Lower leg skin (tissue), 4 donors: Measurements from ENCODE around the gene FMR1NB. TPM values are rescaled to one million over a fixed set of nuclear protein-coding genes. Genes with fewer than 3 reads are reported as not detected.

Experiments
- DNase-seq, 2 donors: peaks; one replicate each; pipeline ENCODE4 v3.0.0-alpha.2; 2019; ENCODE audit warnings: low spot score in 2 of 2
- H3K4me3 ChIP-seq: fragments of 200-600 bp; sonication (generic); 2 replicates; pipeline ENCODE4 v1.5.1; 2017; ENCODE audit warnings: mild to moderate bottlenecking, low read depth; ENCODE audit not compliant: poor library complexity, severe bottlenecking
- POLR2A ChIP-seq, 2 donors: fragments of 450-650 bp; IDR thresholded peaks; one replicate each; pipeline ENCODE4 v1.6.1; 2016 to 2017; ENCODE audit warnings: antibody characterized with exemption in 2 of 2, mild to moderate bottlenecking in 1 of 2, moderate library complexity in 1 of 2
- WGBS, 2 donors: methylation state at CpG; one replicate each; pipeline ENCODE4 v1.1.5; 2018; 5-methylcytosine and 5-hydroxymethylcytosine counted together
- intact Hi-C: fragments of 100-400 bp; cut with DNase I; formaldehyde crosslinking; loops from one replicate; pipeline ENCODE4 v1.15.0; 2023; ENCODE audit warnings: low total_unique reads
- total RNA-seq, 4 donors: library from RNA; depleted of rRNA; stranded (reverse); fragments of >200 nt; gene quantifications; one replicate each; pipeline ENCODE4 v1.1.0, GENCODE V29; 2016
- TF ChIP-seq, protein P1 (sequence below), 3 donors: fragments of 450-650 bp; IDR thresholded peaks; one replicate each; pipeline ENCODE4 v1.5.1; 2016; ENCODE audit warnings: antibody characterized with exemption in 3 of 3, mild to moderate bottlenecking in 3 of 3, moderate library complexity in 2 of 3

The FMR1NB gene
- total RNA-seq, 4 donors from 2014 or later, result not detected

DNA sequence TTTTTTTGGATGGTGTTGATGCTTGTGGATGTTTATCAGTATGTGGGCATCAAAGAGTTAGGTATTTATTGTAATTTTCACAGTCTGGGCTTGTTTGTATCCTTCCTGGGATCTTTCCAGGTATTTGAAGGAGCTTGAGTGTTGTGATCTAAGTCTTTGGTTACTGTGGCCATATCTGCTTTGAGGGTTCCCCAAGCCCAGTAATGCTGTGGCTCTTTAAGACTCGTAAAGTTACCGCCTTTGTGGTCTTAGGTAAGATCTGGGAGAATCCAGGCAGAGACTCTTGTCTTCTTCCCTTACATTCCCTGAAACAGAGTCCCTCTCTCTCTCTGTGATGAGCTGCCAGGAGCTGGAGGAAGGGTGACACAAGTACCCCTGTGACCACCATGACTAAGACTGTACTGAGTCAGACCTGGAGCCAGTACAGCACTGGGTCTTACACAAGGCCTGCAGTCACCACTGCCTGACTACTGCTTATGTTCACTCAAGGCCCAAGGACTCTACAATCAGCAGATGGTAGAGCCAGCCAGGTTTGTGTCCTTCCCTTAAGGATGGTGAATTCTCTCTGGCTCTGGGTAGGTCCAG, 62.2 kb downstream of the FMR1NB start:
- H3K4me3 ChIP-seq, result no peak overlapping the region
- 42 to 77% methylated on average over 2 of the region's 2 CpGs for WGBS, 2 donors
- no peak for DNase-seq
- TF ChIP-seq, protein P1, sequence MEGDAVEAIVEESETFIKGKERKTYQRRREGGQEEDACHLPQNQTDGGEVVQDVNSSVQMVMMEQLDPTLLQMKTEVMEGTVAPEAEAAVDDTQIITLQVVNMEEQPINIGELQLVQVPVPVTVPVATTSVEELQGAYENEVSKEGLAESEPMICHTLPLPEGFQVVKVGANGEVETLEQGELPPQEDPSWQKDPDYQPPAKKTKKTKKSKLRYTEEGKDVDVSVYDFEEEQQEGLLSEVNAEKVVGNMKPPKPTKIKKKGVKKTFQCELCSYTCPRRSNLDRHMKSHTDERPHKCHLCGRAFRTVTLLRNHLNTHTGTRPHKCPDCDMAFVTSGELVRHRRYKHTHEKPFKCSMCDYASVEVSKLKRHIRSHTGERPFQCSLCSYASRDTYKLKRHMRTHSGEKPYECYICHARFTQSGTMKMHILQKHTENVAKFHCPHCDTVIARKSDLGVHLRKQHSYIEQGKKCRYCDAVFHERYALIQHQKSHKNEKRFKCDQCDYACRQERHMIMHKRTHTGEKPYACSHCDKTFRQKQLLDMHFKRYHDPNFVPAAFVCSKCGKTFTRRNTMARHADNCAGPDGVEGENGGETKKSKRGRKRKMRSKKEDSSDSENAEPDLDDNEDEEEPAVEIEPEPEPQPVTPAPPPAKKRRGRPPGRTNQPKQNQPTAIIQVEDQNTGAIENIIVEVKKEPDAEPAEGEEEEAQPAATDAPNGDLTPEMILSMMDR (IDR thresholded peaks at IDR 0.05), result no peak
- no peak for TF ChIP-seq POLR2A (IDR thresholded peaks at IDR 0.05)
- intact Hi-C loops, result no loop called here

DNA sequence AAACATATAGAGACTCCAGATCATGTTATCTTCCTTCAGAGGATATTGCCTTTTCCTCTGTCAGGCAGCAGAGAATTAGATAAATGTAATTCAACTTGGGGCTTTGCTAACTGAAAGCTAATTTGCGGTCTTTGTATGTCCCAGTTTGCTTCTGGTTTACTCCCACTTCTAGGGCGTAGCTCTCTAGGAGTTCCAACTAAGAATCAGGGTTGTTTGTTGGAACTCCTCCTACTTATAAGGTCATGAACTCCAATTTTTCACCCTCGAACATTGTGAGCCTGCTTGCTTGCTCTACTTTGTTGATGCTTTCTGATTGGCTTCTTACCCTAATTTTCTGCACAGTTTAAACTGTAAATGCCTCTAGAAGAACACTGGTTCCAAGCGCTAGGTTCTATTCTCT, 66.1 kb downstream of the FMR1NB start:
- 44 to 50% methylated on average over 4 of the region's 4 CpGs for WGBS, 2 donors
- intact Hi-C loops, result no loop called here
- DNase-seq, result no peak
- H3K4me3 ChIP-seq, result no peak overlapping the region
- no peak for TF ChIP-seq POLR2A (IDR thresholded peaks at IDR 0.05)
- TF ChIP-seq, protein P1 (IDR thresholded peaks at IDR 0.05), result no peak

DNA sequence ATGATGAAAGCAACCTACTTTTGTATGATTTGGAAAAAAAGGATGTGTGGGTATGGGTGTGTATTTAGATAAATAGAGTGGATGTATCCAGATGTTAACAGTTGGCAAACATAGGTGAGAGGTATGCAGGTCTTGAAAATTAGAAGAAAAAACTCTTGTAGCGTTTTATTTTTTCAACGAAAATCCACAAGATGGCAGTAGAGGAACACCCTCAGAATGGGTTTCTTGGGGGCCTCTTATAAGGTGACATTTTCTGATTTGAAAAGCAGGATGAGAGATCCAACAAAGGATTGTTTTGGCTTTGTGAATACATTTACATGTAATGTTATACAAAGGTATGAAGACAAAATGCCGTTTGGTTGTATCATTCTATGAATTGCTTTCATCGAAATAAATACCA, 68.3 kb downstream of the FMR1NB start:
- WGBS, 2 donors, result 26 to 27% methylated on average over 4 of the region's 4 CpGs
- no peak for DNase-seq
- intact Hi-C loops, result no loop called here
- no peak overlapping the region for H3K4me3 ChIP-seq
- TF ChIP-seq, protein P1 (IDR thresholded peaks at IDR 0.05), result no peak

DNA sequence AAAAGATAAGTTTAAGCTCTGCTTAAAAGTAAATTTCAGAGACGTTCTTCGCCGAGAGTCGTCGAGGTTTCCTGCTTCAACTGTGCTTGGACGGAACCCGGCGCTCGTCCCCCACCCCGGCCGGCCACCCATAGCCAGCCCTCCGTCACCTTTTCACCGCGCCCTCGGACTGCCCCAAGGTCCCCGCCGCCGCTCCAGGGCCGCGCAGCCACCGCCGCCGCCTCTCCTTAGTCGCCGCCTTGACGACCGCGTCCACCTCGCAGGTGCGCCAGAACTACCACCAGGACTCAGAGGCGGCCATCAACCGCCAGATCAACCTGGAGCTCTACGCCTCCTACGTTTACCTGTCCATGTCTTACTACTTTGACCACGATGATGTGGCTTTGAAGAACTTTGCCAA, 70.8 kb downstream of the FMR1NB start:
- no peak for DNase-seq
- H3K4me3 ChIP-seq, result no peak overlapping the region
- 85 to 97% methylated on average over 35 of the region's 35 CpGs for WGBS, 2 donors
- TF ChIP-seq POLR2A (IDR thresholded peaks at IDR 0.05), result no peak
- TF ChIP-seq, protein P1 (IDR thresholded peaks at IDR 0.05), result no peak
- intact Hi-C loops, result no loop called here

DNA sequence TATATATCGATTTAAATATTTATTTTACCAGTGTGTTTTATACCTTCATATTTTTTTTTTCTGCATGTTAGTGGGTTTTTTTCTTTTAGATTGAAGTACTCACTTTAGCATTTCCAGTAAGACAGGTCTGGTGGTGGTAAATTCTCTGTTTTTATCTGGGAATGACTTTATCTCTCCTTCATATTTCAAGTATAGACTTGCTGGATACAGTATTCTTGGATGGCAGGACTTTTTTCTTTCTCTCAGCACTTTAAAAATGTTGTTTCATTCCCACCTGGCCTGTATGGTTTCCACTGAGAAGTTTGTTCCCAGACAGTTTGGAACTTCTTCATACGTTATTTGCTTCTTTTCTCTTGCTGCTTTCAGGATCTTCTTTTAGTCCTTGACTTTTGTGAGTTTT, 86.1 kb downstream of the FMR1NB start:
- intact Hi-C loops, result no loop called here
- DNase-seq, result no peak
- no peak overlapping the region for H3K4me3 ChIP-seq
- 82 to 90% methylated on average over 2 of the region's 2 CpGs for WGBS, 2 donors
- no peak for TF ChIP-seq POLR2A (IDR thresholded peaks at IDR 0.05)
- TF ChIP-seq, protein P1 (IDR thresholded peaks at IDR 0.05), result no peak
